ENCODE measurements around the gene LRRN4.

LRRN4 gene

DNA sequence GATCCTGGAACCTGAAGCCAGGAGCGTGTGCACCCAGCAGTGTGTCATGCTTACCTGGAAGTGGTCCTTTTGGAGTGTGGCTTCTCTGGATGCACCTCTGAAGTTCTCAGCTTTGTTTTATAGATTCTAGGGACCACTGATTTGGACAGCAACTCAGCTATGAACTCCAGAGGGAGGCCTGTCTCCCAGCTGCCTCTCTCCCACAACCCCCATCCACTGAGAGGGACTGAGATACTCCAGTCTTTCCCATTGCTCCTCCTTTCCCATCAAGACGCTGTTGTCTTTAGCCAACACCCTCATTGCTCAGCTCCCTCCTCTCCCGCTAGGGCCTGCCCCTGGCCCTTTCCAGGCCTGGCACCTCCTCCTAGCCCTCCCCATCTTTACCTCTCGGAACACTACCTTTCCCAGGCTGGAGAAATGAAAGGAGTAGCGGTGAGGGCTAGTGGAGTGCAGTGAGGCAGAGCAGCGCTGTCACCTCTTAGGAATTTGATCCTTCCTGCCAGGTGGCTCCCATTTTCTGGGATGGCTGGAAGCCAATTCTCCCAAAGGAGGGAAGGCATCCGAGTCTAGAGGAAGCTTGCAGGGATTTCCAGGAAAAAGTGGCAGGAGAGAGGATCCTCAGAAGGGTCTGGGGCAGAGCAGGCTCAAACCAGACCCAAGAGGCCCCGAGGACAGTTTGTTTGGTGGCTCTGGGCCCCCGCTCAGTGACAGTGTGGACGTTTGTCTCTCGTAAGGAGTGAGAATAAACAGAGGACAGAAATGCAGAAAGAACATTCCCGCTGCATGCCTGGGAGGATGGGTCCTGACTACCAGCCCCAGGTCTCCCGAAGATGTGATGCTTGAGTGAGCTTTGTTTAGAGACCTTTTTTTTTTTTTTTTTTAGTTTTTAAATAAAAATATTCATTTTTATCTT, at the start of gene LRRN4:
TSS of gene LRRN4 (minus strand) at position 285 of the 913 bp plus-strand sequence. CDS start 1,261 bp downstream, outside the sequence.
- DNase-seq (ENCODE audit: low read depth), result no peak
- no peak within 1 kb of the TSS for H3K4me3 ChIP-seq (ENCODE audit: low read length)
- TF ChIP-seq, protein P1, sequence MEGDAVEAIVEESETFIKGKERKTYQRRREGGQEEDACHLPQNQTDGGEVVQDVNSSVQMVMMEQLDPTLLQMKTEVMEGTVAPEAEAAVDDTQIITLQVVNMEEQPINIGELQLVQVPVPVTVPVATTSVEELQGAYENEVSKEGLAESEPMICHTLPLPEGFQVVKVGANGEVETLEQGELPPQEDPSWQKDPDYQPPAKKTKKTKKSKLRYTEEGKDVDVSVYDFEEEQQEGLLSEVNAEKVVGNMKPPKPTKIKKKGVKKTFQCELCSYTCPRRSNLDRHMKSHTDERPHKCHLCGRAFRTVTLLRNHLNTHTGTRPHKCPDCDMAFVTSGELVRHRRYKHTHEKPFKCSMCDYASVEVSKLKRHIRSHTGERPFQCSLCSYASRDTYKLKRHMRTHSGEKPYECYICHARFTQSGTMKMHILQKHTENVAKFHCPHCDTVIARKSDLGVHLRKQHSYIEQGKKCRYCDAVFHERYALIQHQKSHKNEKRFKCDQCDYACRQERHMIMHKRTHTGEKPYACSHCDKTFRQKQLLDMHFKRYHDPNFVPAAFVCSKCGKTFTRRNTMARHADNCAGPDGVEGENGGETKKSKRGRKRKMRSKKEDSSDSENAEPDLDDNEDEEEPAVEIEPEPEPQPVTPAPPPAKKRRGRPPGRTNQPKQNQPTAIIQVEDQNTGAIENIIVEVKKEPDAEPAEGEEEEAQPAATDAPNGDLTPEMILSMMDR (conservative IDR thresholded peaks at IDR 0.05; ENCODE audit: low read depth, low read length), result no peak

DNA sequence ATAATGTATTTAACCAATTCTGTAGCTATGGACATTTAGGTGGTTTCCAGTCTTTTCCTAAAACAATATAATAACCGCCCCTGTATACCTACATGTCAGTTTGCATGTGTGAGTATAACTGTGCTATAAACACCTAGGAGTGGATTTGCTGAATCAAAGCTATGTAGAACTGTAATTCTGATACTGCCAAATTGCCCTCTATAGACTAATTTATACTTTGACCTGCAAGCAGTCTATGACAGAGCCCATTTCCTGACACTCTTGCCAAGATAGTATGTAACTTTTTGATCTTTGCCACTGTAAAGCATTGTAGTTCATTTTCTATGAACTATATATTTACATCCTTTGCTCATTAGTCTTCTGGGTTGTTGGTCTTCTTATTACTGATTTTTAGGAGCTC, 49.4 kb upstream of the LRRN4 start:
- TF ChIP-seq, protein P1 (conservative IDR thresholded peaks at IDR 0.05; ENCODE audit: low read depth, low read length), result no peak
- no peak for DNase-seq (ENCODE audit: low read depth)
- no peak overlapping the region for H3K4me3 ChIP-seq (ENCODE audit: low read length)

GRCh38 chr20:6101346-6101745, 47.5 kb upstream of the LRRN4 start:
- TF ChIP-seq, protein P1 (conservative IDR thresholded peaks at IDR 0.05; ENCODE audit: low read depth, low read length), result no peak
- DNase-seq (ENCODE audit: low read depth), result no peak

DNA sequence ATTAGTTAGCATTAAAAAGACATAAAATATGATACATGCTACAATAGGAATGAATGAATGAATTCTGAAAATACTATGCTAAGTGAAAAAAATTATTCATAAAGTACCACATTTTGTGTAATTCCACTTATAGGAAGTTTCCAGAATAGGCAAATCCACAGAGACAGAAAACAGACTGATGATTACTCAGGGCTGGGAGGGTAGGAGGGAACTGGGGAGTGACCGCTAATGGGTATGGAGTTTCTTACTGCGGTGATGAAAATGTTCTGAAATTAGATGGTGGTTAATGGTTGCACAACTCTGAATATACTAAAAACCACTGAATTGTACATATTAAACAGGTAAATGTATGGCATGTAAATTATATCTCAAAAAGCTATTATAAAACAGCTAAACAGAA, 46.4 kb upstream of the LRRN4 start:
- TF ChIP-seq, protein P1 (conservative IDR thresholded peaks at IDR 0.05; ENCODE audit: low read depth, low read length), result no peak
- H3K4me3 ChIP-seq (ENCODE audit: low read length), result no peak overlapping the region
- no peak for DNase-seq (ENCODE audit: low read depth)

More at GRCh38 chr20:6101346-6101745, 47.5 kb upstream of the LRRN4 start:
- no peak overlapping the region for H3K4me3 ChIP-seq (ENCODE audit: low read length)

GRCh38 chr20:6099819-6100218, 46.0 kb upstream of the LRRN4 start:
- H3K4me3 ChIP-seq (ENCODE audit: low read length), result no peak overlapping the region
- TF ChIP-seq, protein P1 (conservative IDR thresholded peaks at IDR 0.05; ENCODE audit: low read depth, low read length), result no peak

DNA sequence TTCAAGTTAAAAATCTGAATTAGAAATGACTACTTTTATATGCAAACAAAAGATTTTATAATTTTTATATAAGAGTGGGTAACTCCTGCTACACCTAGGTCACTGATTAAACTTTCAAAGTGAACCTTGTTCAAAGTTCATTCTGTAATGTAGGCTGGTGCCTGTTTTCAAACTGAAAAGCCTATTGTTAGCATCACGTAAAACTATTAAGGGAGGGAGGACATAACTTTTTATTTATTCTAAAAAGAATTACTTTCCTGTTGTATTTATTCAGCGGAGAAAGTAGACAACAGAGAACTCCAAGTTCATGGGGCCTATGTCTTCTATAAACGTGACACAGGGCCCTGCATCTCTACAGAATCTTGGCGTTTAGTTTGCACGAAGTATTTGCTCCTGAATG, 41.5 kb upstream of the LRRN4 start:
- no peak for DNase-seq (ENCODE audit: low read depth)
- H3K4me3 ChIP-seq (ENCODE audit: low read length), result no peak overlapping the region
- TF ChIP-seq, protein P1 (conservative IDR thresholded peaks at IDR 0.05; ENCODE audit: low read depth, low read length), result no peak

More at GRCh38 chr20:6099819-6100218, 46.0 kb upstream of the LRRN4 start:
- no peak for DNase-seq (ENCODE audit: low read depth)

GRCh38 chr20:6094565-6094964, 40.7 kb upstream of the LRRN4 start:
- no peak for DNase-seq (ENCODE audit: low read depth)
- no peak overlapping the region for H3K4me3 ChIP-seq (ENCODE audit: low read length)
- TF ChIP-seq, protein P1 (conservative IDR thresholded peaks at IDR 0.05; ENCODE audit: low read depth, low read length), result no peak
